ENCODE data around the gene TACR1.
"Not testable (repeated sequence)": the region's sequence is repeated elsewhere in the genome, so short reads cannot be mapped to it uniquely, and the experiment has no call there.

The TACR1 gene

GRCh38 chr2:75199428-75200011, at the start of gene TACR1:
Gene TACR1 (minus strand): TSS chr2:75199520. CDS start chr2:75198934, 586 bp downstream.
- peak in 1 of 2 experiments; percentile 8 for DNase-seq

- not testable (repeated sequence) for DNase-seq
These were observed 49.3 kb upstream of the TACR1 start for GRCh38 chr2:75248581-75248980.

GRCh38 chr2:75246441-75247167, 47.3 kb upstream of the TACR1 start:
- no peak for DNase-seq

- DNase-seq: no peak
These were observed 43.9 kb upstream of the TACR1 start for GRCh38 chr2:75243219-75243618.

GRCh38 chr2:75241696-75242095, 42.4 kb upstream of the TACR1 start:
- DNase-seq: peak; percentile 71 to 83

- no peak for DNase-seq
These were observed 39.5 kb upstream of the TACR1 start for GRCh38 chr2:75238670-75239330.

GRCh38 chr2:75237296-75237695, 38.0 kb upstream of the TACR1 start:
- no peak for DNase-seq

GRCh38 chr2:75233965-75234364, 34.6 kb upstream of the TACR1 start:
- no peak for DNase-seq

- DNase-seq: no peak
These were observed 27.3 kb upstream of the TACR1 start for GRCh38 chr2:75226617-75227016.

GRCh38 chr2:75226099-75226498, 26.8 kb upstream of the TACR1 start:
- DNase-seq: no peak

- DNase-seq: no peak
These were observed 25.3 kb upstream of the TACR1 start for GRCh38 chr2:75224636-75225094.

- no peak for DNase-seq
These were observed 23.2 kb upstream of the TACR1 start for GRCh38 chr2:75222527-75222926.

GRCh38 chr2:75221862-75222261, 22.5 kb upstream of the TACR1 start:
- no peak for DNase-seq

- DNase-seq: not testable (repeated sequence)
These were observed 19.9 kb upstream of the TACR1 start for GRCh38 chr2:75219213-75219612.

GRCh38 chr2:75211266-75211770, 12.0 kb upstream of the TACR1 start:
- no peak for DNase-seq

GRCh38 chr2:75210409-75210808, 11.1 kb upstream of the TACR1 start:
- no peak for DNase-seq

GRCh38 chr2:75208738-75209137, 9.4 kb upstream of the TACR1 start:
- DNase-seq: no peak

- no peak for DNase-seq
These were observed 5.5 kb upstream of the TACR1 start for GRCh38 chr2:75204833-75205232.

- no peak for DNase-seq
These were observed 3.0 kb upstream of the TACR1 start for GRCh38 chr2:75202359-75202758.

- DNase-seq: no peak
These were observed 1.1 kb upstream of the TACR1 start for GRCh38 chr2:75200140-75201096.

- DNase-seq: no peak
These were observed 4.1 kb downstream of the TACR1 start for GRCh38 chr2:75195076-75195691.

All from Kasumi-1 (cell line).